HG02840 (cell line): ENCODE data around the gene PTPN4.

ENCODE experiments used
- ATAC-seq: cut with Tn5 transposase; IDR thresholded peaks from one replicate; pipeline ENCODE4 v1.9.1; 2021; ENCODE audit warnings: mild to moderate bottlenecking, moderate library complexity, moderate number of reproducible peaks; ENCODE audit not compliant: unreplicated experiment, low FRiP score

Gene PTPN4, protein sequence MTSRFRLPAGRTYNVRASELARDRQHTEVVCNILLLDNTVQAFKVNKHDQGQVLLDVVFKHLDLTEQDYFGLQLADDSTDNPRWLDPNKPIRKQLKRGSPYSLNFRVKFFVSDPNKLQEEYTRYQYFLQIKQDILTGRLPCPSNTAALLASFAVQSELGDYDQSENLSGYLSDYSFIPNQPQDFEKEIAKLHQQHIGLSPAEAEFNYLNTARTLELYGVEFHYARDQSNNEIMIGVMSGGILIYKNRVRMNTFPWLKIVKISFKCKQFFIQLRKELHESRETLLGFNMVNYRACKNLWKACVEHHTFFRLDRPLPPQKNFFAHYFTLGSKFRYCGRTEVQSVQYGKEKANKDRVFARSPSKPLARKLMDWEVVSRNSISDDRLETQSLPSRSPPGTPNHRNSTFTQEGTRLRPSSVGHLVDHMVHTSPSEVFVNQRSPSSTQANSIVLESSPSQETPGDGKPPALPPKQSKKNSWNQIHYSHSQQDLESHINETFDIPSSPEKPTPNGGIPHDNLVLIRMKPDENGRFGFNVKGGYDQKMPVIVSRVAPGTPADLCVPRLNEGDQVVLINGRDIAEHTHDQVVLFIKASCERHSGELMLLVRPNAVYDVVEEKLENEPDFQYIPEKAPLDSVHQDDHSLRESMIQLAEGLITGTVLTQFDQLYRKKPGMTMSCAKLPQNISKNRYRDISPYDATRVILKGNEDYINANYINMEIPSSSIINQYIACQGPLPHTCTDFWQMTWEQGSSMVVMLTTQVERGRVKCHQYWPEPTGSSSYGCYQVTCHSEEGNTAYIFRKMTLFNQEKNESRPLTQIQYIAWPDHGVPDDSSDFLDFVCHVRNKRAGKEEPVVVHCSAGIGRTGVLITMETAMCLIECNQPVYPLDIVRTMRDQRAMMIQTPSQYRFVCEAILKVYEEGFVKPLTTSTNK

DNA sequence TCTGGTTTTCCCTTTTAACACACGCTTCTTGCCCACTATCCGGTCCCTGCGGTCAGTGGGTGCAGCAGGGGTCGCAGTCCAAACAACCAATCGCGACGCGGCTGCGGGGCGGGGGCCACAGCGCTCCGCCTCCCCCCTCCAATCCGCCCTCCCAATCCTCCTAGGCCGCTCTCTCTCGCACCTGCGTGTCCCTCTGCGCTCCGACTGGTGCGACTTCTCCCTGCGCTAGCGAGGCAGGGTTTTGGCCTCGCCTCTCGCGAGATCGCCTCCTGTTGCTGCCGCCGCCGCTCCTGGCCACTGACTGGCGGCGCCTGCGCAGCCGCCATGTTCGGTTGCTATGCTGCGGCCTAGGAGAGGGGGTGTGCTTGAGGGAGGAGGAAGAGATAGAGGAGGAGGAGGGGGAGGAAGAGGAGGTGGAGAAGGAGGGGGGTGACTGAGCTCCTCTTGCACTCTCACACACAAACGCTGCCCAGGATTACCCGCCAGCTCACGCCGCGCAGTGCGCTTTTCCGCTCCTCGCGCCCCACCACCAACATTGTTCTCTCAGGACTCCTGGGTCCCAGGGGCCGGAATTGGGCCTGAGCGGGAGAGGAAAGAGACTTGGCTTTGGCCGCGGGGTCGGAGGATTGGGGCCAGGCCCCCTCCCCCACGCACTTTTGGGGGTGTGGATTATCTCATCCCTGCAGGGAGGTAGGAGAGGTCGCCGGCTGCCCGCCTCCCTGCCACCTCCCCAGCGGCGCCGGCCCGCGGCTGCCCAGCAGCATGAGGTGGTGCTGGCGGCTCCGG is at the start of gene PTPN4:
Gene PTPN4, plus strand, starts transcription at position 472 of the 786 bp plus-strand sequence. CDS start 49,932 bp downstream, outside the sequence.
- ATAC-seq = peak; percentile 91

DNA sequence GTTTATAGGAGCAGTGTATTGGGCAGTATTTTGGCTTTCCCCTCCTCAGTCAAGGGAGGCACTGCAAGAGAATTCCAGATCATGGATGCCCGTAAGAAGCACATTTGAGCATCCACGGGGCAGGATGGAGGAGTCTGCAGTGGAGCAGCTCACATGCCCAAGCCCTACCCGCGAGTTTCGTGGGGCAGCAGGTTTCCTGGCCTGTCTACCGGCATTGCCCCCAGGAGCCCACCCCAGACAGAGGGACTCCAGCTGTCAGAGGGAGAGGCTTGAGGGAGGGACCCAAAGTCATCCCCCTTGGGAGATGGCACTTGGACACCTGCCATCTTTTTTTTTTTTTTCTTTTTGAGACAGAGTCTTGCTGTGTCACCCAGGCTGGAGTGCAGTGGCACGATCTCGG is 49.4 kb upstream of the PTPN4 start:
- no peak for ATAC-seq

DNA sequence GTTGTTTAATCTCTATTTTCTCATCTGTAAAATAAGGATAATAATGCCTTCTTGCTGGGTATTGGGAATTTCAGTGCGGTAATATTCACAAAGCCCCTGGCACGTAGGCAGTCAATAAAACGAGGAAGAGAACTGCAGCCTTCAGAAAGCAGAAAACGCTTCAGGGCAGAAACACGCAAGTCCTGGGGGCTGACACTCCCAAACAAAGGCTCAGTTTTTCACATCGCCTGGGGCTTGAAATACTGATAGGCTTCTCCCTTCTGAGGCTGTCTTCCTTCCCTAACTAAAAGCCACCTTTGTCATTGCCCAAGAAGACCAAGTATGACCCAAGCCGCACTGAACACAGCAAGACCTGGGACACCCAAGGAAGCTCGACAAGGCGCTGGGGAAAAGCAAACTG is 48.4 kb upstream of the PTPN4 start:
- ATAC-seq = no peak

DNA sequence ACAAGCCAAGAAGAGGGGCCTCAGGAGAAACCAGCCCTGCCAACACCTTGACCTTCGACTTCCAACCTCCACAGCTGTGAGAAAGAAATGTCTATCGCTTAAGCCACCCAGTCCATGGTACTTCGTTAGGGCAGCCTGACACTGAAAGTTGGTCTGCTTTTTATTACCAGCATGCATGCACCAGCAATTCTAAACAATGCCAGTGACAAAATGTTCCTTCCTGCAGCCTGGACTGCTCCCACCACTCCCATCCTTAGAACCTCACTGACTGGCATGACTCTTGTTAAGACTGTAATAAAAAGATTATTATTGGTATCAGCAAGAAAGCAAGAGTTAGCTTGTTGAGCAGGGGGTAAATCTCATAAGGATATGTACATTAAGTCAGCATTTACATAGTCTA is 47.2 kb upstream of the PTPN4 start:
- ATAC-seq = no peak

DNA sequence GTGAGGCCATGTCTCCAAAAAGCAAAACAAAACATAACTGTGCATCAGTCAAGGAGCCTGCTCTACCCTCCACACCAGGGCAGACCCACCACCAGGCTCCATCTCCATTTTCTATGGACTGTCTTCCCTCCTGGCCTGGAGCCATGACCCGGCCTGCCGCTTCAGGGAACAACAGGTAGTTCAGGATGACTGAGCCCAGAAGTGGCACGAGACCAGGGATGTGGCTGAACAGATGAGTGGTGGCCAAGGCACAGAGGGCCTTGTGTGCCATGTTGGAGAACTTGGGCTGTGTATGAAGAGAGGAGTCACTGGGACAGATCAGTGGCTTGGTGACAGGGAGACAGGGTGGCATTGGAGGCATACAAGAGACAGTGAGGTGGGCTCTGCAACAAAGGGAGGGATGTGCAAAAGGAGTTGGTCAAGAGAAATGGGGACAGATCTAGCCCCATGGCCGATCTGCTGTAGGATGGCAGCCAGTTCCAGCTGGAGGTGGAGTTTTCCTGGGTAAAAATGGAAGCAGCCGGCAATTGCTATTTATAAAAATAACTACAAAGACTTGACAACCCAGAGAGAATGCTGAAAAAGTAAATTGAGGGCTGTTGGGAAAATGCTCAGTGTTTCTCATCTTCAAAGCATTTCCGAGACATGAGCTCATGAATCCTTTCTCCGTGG is 45.8 kb upstream of the PTPN4 start:
- ATAC-seq = no peak

DNA sequence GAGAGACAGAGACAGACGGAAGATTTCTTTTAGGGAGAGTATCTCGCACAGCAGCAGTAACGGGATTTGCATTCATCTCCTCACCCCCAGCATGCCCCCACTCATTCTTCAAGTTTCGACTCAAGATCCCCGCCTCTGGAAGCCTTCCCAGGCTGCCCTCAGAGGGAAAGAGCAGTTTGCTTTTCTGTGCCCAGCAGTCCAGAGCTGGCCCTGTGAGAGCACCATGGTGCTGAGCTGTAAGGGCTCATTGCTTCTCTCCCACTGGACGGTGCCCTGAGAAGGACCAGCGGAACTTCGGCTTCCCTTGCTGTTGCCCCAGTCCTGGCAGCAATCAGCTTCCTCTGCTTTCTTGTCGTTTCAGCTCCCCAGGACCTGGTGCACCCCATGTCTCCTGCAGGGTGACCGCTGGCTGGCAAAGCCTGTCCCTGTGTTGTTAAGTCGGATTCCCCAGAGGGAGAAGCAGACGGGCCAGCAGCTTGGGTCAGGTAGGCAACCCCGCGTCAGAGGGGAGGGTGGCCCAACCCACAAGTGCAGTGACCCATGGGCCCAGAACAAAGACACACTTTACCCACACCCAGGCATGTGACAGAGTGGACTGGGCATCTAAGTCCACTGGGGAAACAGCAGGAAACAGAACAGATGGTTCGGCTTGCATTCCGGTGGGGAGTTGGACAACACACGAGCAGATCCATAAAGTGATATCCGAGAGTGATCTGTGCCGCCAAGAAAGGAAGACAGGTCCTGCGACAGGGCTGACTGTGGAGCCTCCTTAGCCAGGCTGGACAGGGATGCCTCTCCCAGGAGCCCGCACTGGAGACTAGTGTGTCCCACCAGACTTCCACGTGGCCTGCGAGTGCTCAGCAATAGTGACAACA is 44.1 kb upstream of the PTPN4 start:
- ATAC-seq = no peak

DNA sequence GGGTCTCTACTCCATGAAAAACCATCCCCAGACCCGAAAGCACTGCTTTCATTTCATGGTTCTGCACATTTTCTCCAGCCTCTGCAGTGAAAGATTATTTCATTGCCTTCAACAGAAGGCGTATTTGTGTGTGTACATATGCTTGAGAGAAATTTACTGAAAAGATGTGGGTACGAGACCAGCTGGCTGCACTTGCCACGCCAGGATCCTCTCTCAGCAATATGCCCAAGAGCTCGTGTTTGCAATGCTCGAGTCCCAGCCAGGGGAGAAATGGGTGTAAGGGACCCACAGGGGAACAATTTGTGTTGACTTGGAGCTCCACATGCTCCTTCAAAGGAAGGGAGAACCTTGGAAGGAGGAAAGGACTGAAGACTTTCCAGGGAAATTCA is 43.4 kb upstream of the PTPN4 start:
- no peak for ATAC-seq

DNA sequence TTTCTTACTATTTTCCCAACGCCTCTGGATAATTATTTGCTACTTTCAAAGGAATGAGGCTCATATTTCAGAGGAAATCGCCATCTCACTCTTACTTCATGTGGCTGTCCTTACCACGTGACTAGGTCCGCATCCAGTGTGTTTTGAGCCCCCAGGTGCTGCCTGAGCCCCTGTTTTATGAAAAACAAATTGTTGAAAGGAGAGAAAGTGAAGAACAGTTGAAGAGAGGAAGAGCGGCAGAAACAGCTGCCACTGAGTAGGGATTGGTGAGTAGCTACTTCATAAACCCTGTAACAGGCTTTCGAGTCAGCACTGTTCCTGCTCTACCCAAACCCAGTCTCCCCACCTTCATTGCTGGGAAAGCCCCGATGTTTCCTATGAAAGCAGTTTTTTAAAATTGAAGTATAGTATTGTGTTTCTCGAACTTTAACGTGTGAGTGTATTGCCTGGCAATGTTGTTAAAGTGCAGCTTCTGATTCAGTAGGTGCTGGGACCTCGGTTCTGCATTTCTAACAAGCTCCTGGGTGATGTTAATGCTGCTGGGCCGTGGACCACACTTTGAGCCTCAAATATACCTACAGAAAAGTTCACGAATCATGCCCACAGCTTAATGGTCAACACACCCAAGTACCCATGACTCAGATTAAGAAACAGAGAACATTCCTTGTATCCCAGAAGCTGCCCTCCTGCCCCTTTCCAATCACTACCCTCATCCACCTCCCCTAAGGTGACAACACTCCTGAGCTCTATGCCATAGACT is 41.0 kb upstream of the PTPN4 start:
- no peak for ATAC-seq

DNA sequence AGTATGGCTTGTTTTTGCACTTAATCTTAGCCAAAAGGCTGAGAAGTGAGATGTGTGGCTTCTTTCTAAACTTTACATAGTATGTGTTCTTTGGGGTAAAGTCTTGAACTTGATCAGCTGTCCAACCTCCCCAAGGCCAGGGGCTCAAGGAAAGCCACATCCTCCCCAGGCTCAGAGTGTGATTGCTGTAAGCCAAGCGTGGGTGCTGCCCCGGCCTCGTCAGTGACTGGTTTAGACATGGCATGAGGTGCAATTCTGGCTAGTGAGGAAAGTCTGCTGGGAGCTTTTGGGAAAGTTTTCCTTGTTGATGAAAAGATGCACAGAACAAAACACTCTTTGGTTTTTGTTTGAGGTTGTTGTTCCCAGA is 40.5 kb upstream of the PTPN4 start:
- no peak for ATAC-seq

DNA sequence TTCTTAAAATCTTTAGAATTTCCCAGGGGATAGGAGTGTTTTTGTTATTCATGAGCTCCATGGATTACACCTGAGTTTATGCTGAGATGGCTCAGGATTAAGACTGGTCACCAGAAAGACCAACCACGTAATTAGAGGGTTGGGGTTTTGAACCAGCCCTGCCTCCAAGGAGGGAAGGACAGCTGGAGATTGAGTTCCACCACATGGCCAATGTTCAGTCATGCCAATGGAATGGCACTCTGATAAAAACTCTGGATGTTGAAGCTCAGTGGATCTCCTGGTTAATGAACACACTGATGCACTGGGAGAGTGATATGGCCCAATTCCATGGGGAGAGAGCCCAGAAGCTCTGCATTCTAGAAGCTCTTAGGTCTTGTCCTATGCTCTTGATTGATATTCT is 38.7 kb upstream of the PTPN4 start:
- ATAC-seq = no peak

DNA sequence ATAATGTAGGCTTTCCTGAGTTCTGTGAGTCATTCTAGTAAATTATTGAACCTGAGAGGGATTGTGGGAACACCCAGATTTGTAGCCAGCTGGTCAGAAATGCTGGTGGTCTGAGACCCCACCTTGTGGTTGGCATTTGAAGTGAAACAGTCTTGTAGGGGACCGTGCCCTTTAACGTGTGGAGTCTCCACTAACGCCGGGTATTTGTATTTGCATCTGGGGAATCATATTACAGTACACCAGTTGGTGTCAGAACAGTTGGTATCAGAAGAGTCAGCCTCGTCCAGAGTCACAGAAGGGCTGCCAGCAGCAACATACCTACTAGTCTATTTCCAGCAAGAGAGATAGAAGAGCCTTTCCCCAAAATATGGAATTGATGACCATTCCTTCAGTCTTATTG is 38.3 kb upstream of the PTPN4 start:
- no peak for ATAC-seq

DNA sequence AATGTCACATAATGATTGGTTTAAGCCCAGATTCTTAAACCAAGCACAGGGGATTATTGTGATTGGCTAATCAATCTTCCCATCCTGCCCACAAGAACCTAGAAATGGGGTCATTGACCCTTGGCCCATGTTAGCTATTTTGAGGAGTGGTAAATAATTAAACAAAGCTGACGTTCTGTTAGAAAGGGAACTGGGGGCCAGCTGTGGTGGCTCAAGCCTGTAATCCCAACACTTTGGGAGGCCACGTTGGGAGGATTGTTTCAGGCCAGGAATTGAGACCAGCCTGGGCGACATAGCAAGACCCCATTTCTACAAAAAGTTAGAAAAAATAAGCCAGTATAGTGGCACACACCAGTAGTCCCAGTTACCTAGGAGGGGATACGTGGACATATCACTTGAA is 37.8 kb upstream of the PTPN4 start:
- no peak for ATAC-seq

DNA sequence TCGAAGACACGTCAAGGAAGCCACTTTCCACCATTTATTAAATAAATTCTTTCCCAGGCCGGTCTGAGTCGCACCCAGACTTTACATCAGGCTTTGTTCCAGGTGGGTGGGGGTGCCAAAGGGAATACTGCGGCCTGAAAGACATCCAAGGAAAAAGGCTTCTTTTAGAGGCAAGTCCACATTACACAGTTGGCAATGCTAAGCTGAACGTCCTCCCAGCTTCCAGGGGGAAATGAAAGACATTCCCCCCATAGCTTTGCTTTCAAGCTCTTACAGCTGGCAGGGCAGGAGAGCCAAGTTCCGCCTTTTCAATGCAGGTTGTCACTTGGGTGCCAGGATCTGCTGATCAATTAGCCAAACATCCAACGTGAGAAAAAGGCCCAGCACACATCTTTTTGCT is 36.5 kb upstream of the PTPN4 start:
- ATAC-seq = no peak

DNA sequence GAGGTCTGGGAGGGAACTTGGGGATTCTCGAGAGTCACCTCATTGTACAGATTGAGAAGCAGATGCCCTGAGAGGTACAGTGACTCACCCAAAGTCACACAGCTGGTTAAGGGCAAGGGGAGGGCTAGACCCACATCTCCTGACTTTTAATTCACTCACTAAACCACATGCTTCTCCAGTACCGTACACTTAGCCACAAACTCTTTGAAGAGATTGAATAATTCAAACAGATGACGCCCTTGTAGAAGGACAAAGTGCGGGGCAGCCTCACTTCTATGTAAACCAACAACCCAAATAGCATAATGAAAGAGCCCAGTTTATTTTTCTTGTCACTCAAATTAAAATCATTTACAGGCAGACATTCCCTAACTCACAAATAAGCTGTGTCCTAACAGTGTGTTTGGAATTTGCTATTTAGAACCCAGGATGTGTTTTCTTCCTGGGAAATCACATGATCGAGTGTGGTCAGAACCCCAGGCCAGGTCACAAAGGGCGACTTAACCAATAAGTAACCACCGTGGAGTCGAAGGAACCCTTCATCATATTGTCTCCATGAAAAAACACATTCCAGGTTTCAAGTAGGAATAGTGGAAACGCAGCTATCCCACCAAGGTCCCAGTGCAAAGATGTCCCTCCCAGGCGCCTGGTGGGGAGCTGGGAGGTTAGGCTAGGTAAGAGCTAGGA is 35.8 kb upstream of the PTPN4 start:
- no peak for ATAC-seq

DNA sequence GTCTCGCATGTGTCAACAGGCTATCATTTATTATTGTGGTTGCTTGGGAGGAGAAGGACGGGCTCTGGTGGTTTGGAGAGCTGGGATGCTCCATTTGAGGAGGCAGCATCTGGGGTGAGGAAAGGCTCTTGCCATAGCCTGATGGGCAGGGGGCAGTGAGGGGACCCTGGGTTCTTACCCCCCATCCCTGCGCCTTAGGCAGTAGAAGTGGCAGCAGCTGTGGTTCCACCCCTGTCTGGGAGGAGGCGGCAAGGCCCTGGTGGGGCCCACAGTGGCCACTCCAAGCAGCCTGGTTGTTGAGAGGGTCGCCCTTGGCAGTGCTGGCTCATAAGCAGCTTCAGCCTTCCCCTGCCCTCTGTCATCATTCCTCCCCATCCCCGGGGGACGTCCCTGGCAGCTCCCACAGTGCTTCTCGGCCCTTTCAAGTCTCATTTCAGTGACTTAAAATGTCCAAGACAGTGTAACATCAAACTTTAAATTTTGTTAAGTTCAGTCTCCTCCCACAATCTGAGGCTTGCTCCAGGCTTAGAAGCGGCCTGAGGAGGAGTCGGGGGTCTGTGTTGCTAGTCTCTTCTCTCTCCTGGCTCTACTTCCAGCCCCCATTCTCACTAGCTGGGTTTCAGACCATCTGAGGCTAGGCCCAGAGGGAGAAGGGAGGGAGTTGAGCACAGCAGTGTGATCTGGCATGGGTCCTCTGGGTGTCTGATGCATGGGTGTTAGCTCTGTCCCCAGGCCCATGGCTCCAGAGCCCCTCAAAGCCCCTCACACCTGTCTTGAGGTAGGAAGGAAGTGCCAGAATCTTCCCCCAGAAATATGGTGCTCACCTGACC is 34.9 kb upstream of the PTPN4 start:
- ATAC-seq = no peak

DNA sequence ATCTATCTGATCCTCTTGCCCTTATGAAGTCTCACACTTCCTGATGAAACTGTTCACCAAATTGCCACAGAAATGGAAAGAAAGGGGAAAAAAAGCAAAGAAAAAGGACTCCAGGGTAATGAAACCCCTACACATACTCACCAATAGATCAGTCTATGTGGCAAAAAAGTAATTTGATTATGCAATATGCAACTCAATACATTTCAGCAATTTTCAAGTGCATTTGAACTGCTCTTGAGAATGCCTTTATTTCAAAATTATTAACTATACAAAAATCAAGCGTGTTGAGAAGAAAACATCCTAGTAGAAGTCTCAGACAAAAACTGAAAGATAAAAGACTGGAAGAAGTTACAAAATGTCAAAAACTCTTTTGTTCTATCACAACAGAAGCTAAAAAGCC is 32.2 kb upstream of the PTPN4 start:
- no peak for ATAC-seq

DNA sequence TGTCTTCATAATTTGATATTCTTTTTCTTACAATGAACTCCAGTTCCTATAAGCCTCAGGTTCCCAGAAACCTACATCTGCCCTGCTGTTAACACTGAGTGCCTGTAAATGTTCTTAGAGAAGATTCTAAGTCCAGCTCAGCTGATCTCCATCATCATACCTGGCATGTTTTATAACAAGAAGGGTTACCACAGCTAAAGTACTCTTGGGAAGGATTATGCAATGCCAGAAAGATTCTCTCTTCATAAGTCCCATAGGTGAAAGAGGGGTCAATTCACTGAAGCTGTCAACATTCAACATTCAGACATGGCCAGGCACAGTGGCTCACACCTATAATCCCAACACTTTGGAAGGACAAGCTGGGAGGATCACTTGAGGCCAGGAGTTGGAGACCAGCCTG is 31.3 kb upstream of the PTPN4 start:
- ATAC-seq = no peak
